Skeletal muscle satellite cell (primary cell): Measurements from ENCODE around the gene RNU7-1.

ENCODE experiments used
- H3K27me3 ChIP-seq: 2 replicates; pipeline ENCODE4 v1.7.0; 2013; ENCODE audit warnings: low read length; ENCODE audit not compliant: control insufficient read depth, insufficient read depth
- H3K36me3 ChIP-seq: 2 replicates; pipeline ENCODE4 v1.7.0; 2013; ENCODE audit warnings: mild to moderate bottlenecking, control low read depth, low read length; ENCODE audit not compliant: insufficient read depth
- H3K4me1 ChIP-seq: 2 replicates; pipeline ENCODE4 v1.7.0; 2013; ENCODE audit warnings: low read length; ENCODE audit not compliant: control insufficient read depth, insufficient read depth
- H3K4me2 ChIP-seq: 2 replicates; pipeline ENCODE4 v1.7.0; 2013; ENCODE audit warnings: mild to moderate bottlenecking, low read length
- H3K4me3 ChIP-seq: 2 replicates; pipeline ENCODE4 v1.7.0; 2013; ENCODE audit warnings: low read length
- H3K9ac ChIP-seq: 2 replicates; pipeline ENCODE4 v1.7.0; 2013; ENCODE audit warnings: mild to moderate bottlenecking, low read depth, low read length, moderate library complexity
- H3K9me3 ChIP-seq: replicated peaks from 2 replicates; pipeline ENCODE4 v1.7.0; 2013; ENCODE audit warnings: mild to moderate bottlenecking, control low read depth, low read length

The RNU7-1 gene

DNA sequence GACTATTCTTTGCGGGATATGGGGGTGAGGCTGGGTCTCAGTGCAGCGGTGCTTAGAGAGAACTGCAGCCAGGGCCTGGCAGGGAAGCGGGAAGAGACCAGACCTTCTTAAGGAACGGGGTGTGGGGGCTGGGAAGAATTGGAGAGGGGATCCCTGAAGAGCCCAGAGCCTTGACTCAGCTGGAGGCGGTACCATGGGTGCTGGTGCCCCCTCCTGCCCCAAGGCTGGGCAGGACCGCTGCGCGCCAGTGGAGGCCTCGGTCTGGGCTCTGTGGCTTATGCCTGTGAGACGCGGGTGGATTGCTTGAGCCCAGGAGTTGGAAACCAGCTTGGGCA lies 1.3 kb upstream of the RNU7-1 start:
- peaks cover 37% of the 10 kb centered on the region for H3K36me3 ChIP-seq
- no peaks in the 10 kb centered on the region for H3K9me3 ChIP-seq
- H3K4me3 ChIP-seq: no peak overlapping the region
- no peaks in the 10 kb centered on the region for H3K27me3 ChIP-seq
- H3K4me1 ChIP-seq: peaks cover 28% of the 10 kb centered on the region
- H3K4me2 ChIP-seq: no peak overlapping the region
- H3K9ac ChIP-seq: no peak overlapping the region

DNA sequence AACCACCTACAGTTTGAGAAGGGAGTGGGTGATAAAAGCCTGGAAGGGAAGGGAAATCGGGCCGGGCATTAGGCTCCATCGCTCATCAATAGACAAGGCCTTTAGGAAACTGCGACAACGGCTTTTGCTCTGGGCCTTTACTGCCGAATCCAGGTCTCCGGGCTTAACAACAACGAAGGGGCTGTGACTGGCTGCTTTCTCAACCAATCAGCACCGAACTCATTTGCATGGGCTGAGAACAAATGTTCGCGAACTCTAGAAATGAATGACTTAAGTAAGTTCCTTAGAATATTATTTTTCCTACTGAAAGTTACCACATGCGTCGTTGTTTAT lies 261 bp upstream of the RNU7-1 start:
- peaks cover 20% of the 10 kb centered on the region for H3K4me1 ChIP-seq
- peaks cover 35% of the 10 kb centered on the region for H3K36me3 ChIP-seq
- H3K4me3 ChIP-seq: peak overlapping the region; percentile 18
- H3K9ac ChIP-seq: peak overlapping the region; percentile 81
- H3K9me3 ChIP-seq: no peaks in the 10 kb centered on the region
- H3K27me3 ChIP-seq: no peaks in the 10 kb centered on the region
- peak overlapping the region; percentile 95 for H3K4me2 ChIP-seq

DNA sequence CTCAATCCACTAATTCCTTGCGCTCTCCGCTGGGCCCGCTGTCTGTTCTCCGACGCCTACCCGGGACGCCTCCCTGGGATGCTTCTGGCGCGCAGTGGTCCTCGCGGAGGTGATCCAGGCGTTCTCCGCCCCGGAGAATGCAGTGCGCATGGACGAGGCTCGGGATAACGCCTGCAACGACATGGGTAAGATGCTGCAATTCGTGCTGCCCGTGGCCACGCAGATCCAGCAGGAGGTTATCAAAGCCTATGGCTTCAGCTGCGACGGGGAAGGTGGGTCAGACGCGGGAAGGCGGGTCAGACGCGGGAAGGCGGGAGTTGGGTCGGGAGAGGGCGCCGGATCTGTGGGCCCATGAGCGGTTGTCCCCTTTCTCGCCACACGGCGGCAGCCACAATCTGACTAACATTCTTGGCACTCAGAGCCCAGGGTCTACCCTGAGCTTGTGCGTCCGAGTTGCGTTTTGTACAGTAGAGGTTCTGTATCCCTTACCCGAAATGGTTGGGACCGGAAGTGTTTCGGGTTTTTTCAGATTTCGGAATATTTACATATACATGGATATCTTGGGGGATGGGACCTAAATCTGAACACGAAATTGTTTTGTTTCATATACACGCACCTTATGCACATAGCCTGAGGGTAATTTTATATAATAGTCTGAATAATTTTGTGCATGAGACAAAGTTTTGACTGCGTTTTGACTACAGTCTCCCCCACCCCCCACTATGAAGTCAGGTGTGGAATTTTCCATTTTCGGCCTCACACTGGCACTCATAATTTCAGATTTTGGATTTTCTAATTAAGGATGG lies 968 bp downstream of the RNU7-1 start:
- peak overlapping the region; percentile 81 for H3K9ac ChIP-seq

DNA sequence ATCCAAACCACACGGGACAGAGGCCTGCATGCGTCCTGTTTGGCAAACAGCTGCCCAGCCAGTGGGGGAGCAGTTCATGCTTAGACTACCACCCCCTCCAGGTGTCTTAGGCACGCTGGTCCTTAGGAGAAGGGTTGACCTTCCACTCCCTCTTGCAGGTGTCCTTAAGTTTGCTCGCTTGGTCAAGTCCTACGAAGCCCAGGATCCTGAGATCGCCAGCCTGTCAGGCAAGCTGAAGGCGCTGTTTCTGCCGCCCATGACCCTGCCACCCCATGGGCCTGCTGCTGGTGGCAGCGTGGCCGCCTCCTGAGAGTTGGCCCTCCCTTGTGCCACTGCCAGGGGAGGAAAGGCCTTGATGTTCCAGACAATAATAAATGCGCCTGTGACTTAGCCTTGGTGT lies 2.0 kb downstream of the RNU7-1 start:
- no peaks in the 10 kb centered on the region for H3K9me3 ChIP-seq
- no peak overlapping the region for H3K4me3 ChIP-seq
- H3K36me3 ChIP-seq: peaks cover 16% of the 10 kb centered on the region
- no peaks in the 10 kb centered on the region for H3K27me3 ChIP-seq
- H3K9ac ChIP-seq: peak overlapping the region; percentile 81
- peaks cover 18% of the 10 kb centered on the region for H3K4me1 ChIP-seq
- H3K4me2 ChIP-seq: peak overlapping the region; percentile 95

More for the DNA sequence above, 968 bp downstream of the RNU7-1 start:
- Histone ChIP-seq H3K4me3 (peak overlapping the region; percentile 78), H3K27me3 (no peaks in the 10 kb centered on the region), H3K4me1 (peaks cover 18% of the 10 kb centered on the region), H3K4me2 (peak overlapping the region; percentile 95), H3K9me3 (no peaks in the 10 kb centered on the region), H3K36me3 (peaks cover 23% of the 10 kb centered on the region)

DNA sequence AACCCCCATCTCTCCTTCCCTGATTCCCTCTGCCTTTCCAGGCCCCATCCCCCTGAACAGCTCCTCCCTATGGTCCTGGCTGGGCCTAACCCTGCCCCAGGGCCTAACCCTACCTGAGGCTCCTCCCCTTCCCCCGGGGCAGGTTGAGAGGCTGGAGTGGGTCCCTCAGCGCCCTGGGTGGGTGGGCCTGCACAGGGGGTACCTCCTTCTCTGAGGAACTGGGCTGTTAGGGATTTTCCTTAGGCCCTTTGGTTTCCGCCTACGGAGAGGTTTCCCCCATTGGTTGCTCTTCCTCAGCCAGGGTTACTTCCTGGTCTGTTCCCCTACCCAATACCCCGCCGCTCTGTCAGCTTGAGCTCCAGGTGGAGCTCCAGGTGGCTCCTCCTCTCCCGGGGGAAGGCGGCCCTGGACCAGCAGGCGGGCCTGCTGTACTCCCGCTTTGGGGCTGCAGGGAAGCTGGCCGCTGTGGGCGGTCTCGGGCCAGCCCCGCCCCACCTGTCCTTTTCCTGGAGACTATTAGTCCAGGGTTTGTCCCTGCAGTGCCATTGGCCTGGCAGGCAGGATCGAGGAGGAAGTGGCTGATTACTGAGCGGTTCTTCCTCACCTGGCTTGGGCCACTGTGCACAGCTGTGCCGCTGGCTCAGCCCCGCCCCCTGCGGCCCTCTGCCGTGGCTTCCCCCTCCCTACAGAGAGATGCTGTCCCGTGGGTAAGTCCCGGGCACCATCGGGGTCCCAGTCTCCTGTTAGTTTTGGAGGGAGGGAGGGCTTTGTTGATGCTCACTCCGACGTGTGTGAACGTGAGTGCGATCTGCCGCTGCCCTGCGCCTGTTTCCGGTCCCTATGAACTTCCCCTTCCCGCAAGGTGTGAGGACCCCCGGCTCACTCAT lies 2.7 kb downstream of the RNU7-1 start:
- H3K4me3 ChIP-seq: no peak overlapping the region

DNA sequence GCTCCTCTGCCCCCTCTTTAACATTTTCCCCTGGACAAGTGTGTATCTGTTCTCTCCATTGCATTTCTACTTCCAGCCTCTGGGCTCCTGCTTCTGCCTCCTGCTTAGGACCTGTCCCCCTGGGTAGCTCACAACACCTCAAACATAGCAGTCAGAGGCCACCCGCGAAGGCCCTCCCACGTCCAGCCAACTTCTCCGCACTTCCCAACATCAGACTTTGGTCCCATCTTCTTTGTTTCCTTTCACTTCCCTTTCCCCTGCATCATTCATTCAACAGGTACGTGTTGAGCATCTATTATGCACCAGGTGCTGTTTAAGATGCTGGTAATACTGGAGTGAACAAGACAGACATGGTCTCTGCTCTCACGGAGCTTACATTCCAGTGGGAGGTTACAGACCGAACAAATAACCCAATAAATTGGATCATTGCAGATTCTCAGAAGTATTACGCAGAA lies 3.3 kb downstream of the RNU7-1 start:
- Histone ChIP-seq H3K36me3 (peaks cover 5% of the 10 kb centered on the region), H3K27me3 (no peaks in the 10 kb centered on the region), H3K9me3 (no peaks in the 10 kb centered on the region), H3K4me3 (no peak overlapping the region), H3K4me1 (peaks cover 18% of the 10 kb centered on the region), H3K9ac (no peak overlapping the region), H3K4me2 (no peak overlapping the region)

More for the DNA sequence above, 2.7 kb downstream of the RNU7-1 start:
- Histone ChIP-seq H3K4me1 (peaks cover 18% of the 10 kb centered on the region), H3K27me3 (no peaks in the 10 kb centered on the region), H3K4me2 (no peak overlapping the region), H3K36me3 (peaks cover 10% of the 10 kb centered on the region), H3K9me3 (no peaks in the 10 kb centered on the region), H3K9ac (no peak overlapping the region)

DNA sequence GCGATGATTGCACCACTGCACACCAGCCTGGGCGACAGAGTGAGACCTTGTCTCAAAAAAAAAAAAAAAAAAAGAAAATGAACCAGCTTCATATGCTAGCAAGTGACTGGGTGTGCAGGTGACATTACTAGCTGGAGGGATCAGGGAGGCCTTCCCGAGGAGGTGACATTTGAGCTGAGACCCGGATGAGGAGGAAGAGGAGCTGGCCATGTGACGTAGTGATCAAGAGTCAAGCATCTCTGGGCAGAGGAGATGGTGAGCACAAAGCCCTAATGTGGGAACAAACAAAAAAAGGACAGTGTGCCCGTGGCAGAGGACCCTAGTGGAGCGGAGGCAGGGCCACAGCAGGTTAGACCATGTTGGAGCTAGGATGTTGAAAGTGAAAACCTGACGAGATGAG lies 4.0 kb downstream of the RNU7-1 start:
- H3K4me1 ChIP-seq: peaks cover 14% of the 10 kb centered on the region
- H3K4me2 ChIP-seq: no peak overlapping the region
- no peak overlapping the region for H3K9ac ChIP-seq
- H3K4me3 ChIP-seq: no peak overlapping the region
- H3K36me3 ChIP-seq: peaks cover 5% of the 10 kb centered on the region
- H3K27me3 ChIP-seq: no peaks in the 10 kb centered on the region
- H3K9me3 ChIP-seq: no peaks in the 10 kb centered on the region

DNA sequence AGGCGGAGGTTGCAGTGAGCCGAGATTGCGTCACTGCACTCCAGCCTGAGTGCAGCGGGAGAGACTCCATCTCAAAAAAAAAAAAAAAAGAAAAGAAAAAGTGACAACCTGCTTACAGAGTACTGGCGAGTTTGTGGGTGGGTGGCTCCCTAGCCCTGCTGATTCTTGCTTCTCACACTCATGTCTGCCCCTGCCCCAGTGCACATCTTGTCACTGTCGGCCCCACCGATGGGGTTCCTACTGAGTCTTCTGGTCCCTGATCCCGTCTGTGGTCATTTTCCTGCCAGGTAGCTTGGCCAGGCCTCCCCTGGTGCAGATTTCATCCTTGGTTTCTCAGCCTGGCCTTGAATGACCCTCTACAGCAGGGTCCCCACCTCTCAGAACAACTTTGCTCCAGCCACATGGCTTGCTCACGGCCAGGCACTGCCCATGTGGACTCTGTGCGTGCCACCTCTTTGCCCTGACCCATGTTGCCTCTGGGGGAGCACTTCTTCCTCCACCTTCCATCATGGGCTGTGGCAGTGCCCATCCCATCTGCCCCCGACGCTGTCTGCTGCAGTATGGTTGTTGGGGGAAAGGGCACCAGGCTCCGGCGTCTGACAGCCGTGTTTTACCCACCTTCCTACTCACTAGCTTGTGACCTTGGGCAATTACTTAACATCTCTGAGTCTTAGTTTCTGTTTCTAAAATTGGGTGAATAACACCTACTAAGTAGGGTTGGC lies 5.4 kb downstream of the RNU7-1 start:
- Histone ChIP-seq H3K9ac (no peak overlapping the region), H3K9me3 (no peaks in the 10 kb centered on the region), H3K36me3 (peaks cover 5% of the 10 kb centered on the region), H3K4me2 (no peak overlapping the region), H3K4me1 (peaks cover 7% of the 10 kb centered on the region), H3K4me3 (no peak overlapping the region), H3K27me3 (no peaks in the 10 kb centered on the region)

DNA sequence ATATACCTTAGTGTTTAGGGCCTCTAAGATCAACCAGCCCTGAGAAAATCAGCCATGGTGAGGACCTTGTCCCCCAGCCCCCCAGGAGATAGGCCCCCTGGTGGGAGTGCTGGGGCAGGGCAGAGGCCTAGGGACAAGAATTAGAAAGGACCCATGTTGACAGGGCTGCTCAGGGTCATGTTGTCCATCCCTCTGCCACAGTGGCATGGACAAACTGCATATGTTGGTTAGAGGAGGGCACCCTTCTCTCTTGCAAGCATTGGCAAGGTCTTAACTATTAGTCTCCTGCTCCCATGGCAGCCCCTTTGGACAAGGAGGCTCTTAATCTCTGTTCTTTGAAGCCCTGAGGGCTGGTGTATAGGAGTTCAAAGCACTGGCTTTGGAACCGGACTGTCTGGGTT lies 6.8 kb downstream of the RNU7-1 start:
- H3K9me3 ChIP-seq: no peaks in the 10 kb centered on the region
- H3K4me3 ChIP-seq: no peak overlapping the region
- H3K36me3 ChIP-seq: peaks cover 5% of the 10 kb centered on the region
- no peak overlapping the region for H3K4me2 ChIP-seq
- peaks cover 2% of the 10 kb centered on the region for H3K4me1 ChIP-seq
- no peak overlapping the region for H3K9ac ChIP-seq
- no peaks in the 10 kb centered on the region for H3K27me3 ChIP-seq

DNA sequence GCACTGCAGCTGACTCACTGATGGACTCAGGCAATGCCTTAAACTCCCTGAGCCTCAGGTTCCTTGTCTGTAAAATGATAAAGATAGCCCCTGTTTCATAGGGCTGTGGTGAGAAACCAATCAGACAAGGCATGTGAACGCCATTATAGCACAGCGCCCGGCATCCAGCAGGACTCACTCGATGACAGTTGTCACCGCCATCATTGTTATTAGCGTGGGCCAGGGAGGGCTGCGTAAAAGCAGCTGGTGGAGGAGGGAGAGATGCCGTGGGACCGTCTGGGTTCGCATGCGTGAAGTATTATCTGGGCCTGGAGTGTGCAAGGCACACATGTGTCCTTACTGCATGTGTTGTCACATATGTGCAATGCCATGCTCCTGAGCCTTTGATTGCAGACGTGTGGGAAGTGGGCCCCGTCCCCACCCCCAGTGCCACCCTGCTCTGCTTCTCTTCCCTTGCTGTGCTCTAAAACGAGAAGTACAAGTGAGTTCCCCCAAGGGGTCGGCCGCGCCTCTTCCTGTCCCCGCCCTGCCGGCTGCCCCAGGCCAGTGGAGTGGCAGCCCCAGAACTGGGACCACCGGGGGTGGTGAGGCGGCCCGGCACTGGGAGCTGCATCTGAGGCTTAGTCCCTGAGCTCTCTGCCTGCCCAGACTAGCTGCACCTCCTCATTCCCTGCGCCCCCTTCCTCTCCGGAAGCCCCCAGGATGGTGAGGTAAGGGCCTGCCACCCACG lies 7.4 kb downstream of the RNU7-1 start, which contains the start of gene PTPN6:
PTPN6 (plus strand) TSS at position 546 of the 730 bp plus-strand sequence; CDS start at position 703, 157 bp downstream.
- H3K4me1 ChIP-seq: no peaks in the 10 kb centered on the region
- no peak within 1 kb of the TSS for H3K4me3 ChIP-seq
- H3K9ac ChIP-seq: no peak within 1 kb of the TSS
- H3K9me3 ChIP-seq: no peaks in the 10 kb centered on the region
- H3K27me3 ChIP-seq: no peaks in the 10 kb centered on the region
- H3K4me2 ChIP-seq: no peak within 1 kb of the TSS
- no peaks in the 10 kb centered on the region for H3K36me3 ChIP-seq
